Thyroid gland (tissue), 4 donors: ENCODE measurements around the gene TRAIP. TPM values are rescaled to one million over a fixed set of nuclear protein-coding genes. Genes with fewer than 3 reads are reported as not detected.

Experiments used
- DNase-seq, 2 donors: peaks; one replicate each; pipeline ENCODE4 v3.0.0-alpha.2; 2019
- H3K27ac ChIP-seq, 3 donors: fragments of 200-600 bp; sonication (generic); 1 replicate in 2 of 3; 2 replicates in 1 of 3; pipeline ENCODE4 v1.5.1; 2016 to 2019; ENCODE audit warnings: mild to moderate bottlenecking in 1 of 3, moderate library complexity in 1 of 3
- H3K27me3 ChIP-seq: fragments of 200-600 bp; sonication (generic); one replicate; pipeline ENCODE4 v1.5.1; 2019
- H3K36me3 ChIP-seq, 2 donors: fragments of 200-600 bp; sonication (generic); one replicate each; pipeline ENCODE4 v1.5.1; 2016 to 2019
- H3K4me1 ChIP-seq, 2 donors: fragments of 200-600 bp; sonication (generic); one replicate each; pipeline ENCODE4 v1.5.1; 2017 to 2019
- H3K4me3 ChIP-seq, 3 donors: fragments of 200-600 bp; sonication (generic); replicated peaks in 1 of 3; 1 replicate in 2 of 3; 2 replicates in 1 of 3; pipeline ENCODE4 v1.5.1; 2016; ENCODE audit warnings: mild to moderate bottlenecking in 1 of 3
- H3K9me3 ChIP-seq: fragments of 200-600 bp; sonication (generic); one replicate; pipeline ENCODE4 v1.5.1; 2017
- CTCF ChIP-seq, 6 experiments: fragments of 200-600 bp in 3 of 6; fragments of 450-650 bp in 3 of 6; sonication (generic) in 3 of 6; IDR thresholded peaks; one replicate each; pipeline ENCODE4 v1.5.1; 2016 to 2019; ENCODE audit warnings: antibody characterized with exemption in 6 of 6, mild to moderate bottlenecking in 2 of 6, inconsistent platforms in 1 of 6, moderate library complexity in 1 of 6
- POLR2A ChIP-seq, 2 donors: fragments of 450-650 bp; IDR thresholded peaks; one replicate each; pipeline ENCODE4 v1.6.1; 2017; ENCODE audit warnings: antibody characterized with exemption in 2 of 2, mild to moderate bottlenecking in 2 of 2, moderate library complexity in 1 of 2
- WGBS, 2 donors: methylation state at CpG; one replicate each; pipeline ENCODE4 v1.1.5; 2017; 5-methylcytosine and 5-hydroxymethylcytosine counted together
- intact Hi-C: fragments of 100-400 bp; cut with DNase I; formaldehyde crosslinking; loops from one replicate; pipeline ENCODE4 v1.15.1; 2023
- total RNA-seq, 4 donors: library from RNA; depleted of rRNA; stranded (reverse); fragments of >200 nt; gene quantifications; one replicate each; pipeline ENCODE4 v1.2.3, GENCODE V29; 2016

Gene TRAIP
- total RNA-seq, 4 donors from 2014 or later: 0.73 to 7.0 (median 3.3) TPM

GRCh38 chr3:49876567-49876966 is 20.2 kb upstream of the TRAIP start:
- Histone ChIP-seq H3K9me3 (no peaks in the 10 kb centered on the region), H3K27ac (no peak overlapping the region), H3K36me3 (no peaks in the 10 kb centered on the region), H3K4me1 (peaks cover 0 to 19% of the 10 kb centered on the region in 2 donors), H3K27me3 (no peaks in the 10 kb centered on the region), H3K4me3 (no peak overlapping the region)
- no peak for TF ChIP-seq CTCF (IDR thresholded peaks at IDR 0.05)
- no peak for TF ChIP-seq POLR2A (IDR thresholded peaks at IDR 0.05)
- intact Hi-C loops: no loop called here
- DNase-seq: no peak
- WGBS, 2 donors: 86 to 89% methylated on average over 4 to 5 of the region's 5 CpGs

GRCh38 chr3:49873623-49874022 is 17.3 kb upstream of the TRAIP start:
- H3K4me3 ChIP-seq: no peak overlapping the region
- TF ChIP-seq POLR2A (IDR thresholded peaks at IDR 0.05): no peak
- no peak for TF ChIP-seq CTCF (IDR thresholded peaks at IDR 0.05)
- H3K4me1 ChIP-seq: peaks cover 10 to 21% of the 10 kb centered on the region in 2 donors
- intact Hi-C loops: no loop called here
- H3K9me3 ChIP-seq: no peaks in the 10 kb centered on the region
- H3K27ac ChIP-seq: no peak overlapping the region
- no peak for DNase-seq
- peaks cover 14% of the 10 kb centered on the region for H3K27me3 ChIP-seq
- no peaks in the 10 kb centered on the region for H3K36me3 ChIP-seq
- 94 to 95% methylated on average over 3 to 4 of the region's 8 CpGs for WGBS, 2 donors

GRCh38 chr3:49872801-49873281 is 16.5 kb upstream of the TRAIP start:
- TF ChIP-seq POLR2A (IDR thresholded peaks at IDR 0.05) (no peak), CTCF (IDR thresholded peaks at IDR 0.05) (peak in 1 of 6 experiments; percentile 26)
- H3K9me3 ChIP-seq: no peaks in the 10 kb centered on the region
- no peaks in the 10 kb centered on the region for H3K36me3 ChIP-seq
- peaks cover 10 to 21% of the 10 kb centered on the region in 2 donors for H3K4me1 ChIP-seq
- peaks cover 15% of the 10 kb centered on the region for H3K27me3 ChIP-seq
- intact Hi-C loops: no loop called here
- WGBS, 2 donors: 25 to 64% methylated on average over 2 to 4 of the region's 4 CpGs
- DNase-seq: peak; percentile 55 to 63
- no peak overlapping the region for H3K27ac ChIP-seq
- H3K4me3 ChIP-seq: no peak overlapping the region

GRCh38 chr3:49871531-49872153 is 15.3 kb upstream of the TRAIP start:
- Histone ChIP-seq H3K4me1 (peaks cover 10 to 21% of the 10 kb centered on the region in 2 donors), H3K4me3 (no peak overlapping the region), H3K36me3 (no peaks in the 10 kb centered on the region), H3K27ac (no peak overlapping the region), H3K27me3 (peaks cover 15% of the 10 kb centered on the region), H3K9me3 (no peaks in the 10 kb centered on the region)
- peak; percentile 18 to 49 for DNase-seq
- TF ChIP-seq CTCF (IDR thresholded peaks at IDR 0.05) (no peak), POLR2A (IDR thresholded peaks at IDR 0.05) (no peak)
- intact Hi-C loops: no loop called here
- WGBS, 2 donors: 67 to 72% methylated on average over 6 to 10 of the region's 10 CpGs

GRCh38 chr3:49869525-49870126 is 13.3 kb upstream of the TRAIP start, which contains the start of gene CAMKV:
CAMKV (minus strand) TSS chr3:49869906; CDS start chr3:49862388, 7,518 bp downstream.
- H3K9me3 ChIP-seq: no peaks in the 10 kb centered on the region
- peaks cover 15% of the 10 kb centered on the region for H3K27me3 ChIP-seq
- no peaks in the 10 kb centered on the region for H3K36me3 ChIP-seq
- TF ChIP-seq POLR2A (IDR thresholded peaks at IDR 0.05) (no peak), CTCF (IDR thresholded peaks at IDR 0.05) (no peak)
- WGBS, 2 donors: 0 to 4% methylated on average over 9 to 10 of the region's 59 CpGs
- no peak for DNase-seq
- H3K4me1 ChIP-seq: peaks cover 10 to 21% of the 10 kb centered on the region in 2 donors
- peak within 1 kb of the TSS in 1 of 3 donors; percentile 15 for H3K4me3 ChIP-seq
- no peak within 1 kb of the TSS for H3K27ac ChIP-seq
- intact Hi-C loops: no loop called here
